ENCODE measurements around the gene AIMP2.
"Not testable (repeated sequence)": the region's sequence is repeated elsewhere in the genome, so short reads cannot be mapped to it uniquely, and the experiment has no call there.

AIMP2 gene

DNA sequence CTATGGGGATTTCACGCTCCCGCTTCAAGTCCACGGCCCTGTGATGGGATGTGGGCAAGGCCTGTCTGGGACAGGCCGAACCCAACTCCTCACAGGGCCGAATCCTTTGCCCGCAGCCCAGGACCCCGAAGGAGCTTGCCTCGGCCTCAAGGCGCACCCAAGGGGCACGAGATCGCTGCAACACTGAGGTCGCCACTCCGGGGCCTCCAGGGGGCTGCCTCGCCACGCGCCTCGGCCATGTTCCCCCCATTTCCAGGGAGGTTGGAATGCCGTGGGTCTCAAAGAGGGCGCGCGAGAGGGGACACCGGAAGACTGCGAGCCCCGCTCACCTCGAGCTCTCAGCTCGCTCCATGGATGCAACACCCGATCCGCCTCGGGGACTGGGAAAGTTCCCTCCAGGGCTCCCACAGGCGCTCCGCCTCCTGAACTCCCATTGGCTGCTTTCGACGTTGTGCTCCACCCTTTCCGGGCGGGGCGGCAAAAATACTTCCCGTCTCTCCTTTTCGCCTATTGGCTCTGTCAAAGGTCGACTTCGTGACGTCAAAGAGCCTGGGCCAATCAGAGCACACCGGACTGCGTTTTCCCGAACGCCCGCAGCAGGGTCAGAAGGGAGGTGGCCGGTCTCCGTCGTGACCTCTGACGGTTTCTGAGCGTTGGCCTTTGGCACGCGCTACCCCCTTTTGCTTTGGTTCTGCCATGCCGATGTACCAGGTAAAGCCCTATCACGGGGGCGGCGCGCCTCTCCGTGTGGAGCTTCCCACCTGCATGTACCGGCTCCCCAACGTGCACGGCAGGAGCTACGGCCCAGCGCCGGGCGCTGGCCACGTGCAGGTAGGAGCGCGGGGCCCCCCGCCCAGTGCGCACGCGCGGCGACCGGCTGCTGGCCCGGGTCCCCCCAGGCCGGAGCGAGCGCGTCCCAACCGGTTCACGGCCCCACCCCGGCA is at the start of gene AIMP2, which contains the start of gene PMS2:
TSS of gene AIMP2 (plus strand) at position 605 of the 944 bp plus-strand sequence. CDS start at position 697, 92 bp downstream.
TSS of gene PMS2 (minus strand) at position 382 of the 944 bp plus-strand sequence. CDS start at position 352, 30 bp downstream.
- DNase-seq = peak; percentile 96

DNA sequence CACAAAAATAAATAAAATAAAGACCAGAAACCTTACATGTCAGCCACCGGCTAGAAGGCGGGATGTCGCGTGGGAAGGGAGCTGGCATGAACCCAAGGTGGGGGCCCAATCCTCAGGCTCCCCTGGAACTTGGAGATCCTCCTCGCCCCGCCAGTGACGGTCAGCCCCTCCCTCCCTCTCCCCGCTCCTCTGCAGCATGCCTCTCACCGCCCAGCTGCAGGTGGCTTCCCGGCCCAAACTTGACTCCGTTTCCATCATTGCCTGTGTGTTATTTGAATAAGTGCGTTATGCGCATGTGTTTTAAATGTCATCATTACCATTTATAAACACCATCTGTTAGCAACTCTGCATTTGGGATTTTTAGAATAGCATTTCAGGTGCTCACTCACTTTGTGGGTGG is 45.9 kb upstream of the AIMP2 start:
- not testable (repeated sequence) for DNase-seq

GRCh38 chr7:5963810-5964209 is 45.3 kb upstream of the AIMP2 start:
- not testable (repeated sequence) for DNase-seq

- not testable (repeated sequence) for DNase-seq
These were observed 38.6 kb upstream of the AIMP2 start, which contains the start of gene RSPH10B for GRCh38 chr7:5970347-5970911. RSPH10B (minus strand) TSS chr7:5970689; CDS start chr7:5967116, 3,573 bp downstream.

GRCh38 chr7:5973580-5973979 is 35.5 kb upstream of the AIMP2 start:
- not testable (repeated sequence) for DNase-seq

GRCh38 chr7:5979680-5980314 is 29.3 kb upstream of the AIMP2 start:
- not testable (repeated sequence) for DNase-seq

GRCh38 chr7:5987061-5987460 is 22.0 kb upstream of the AIMP2 start:
- DNase-seq = not testable (repeated sequence)

DNA sequence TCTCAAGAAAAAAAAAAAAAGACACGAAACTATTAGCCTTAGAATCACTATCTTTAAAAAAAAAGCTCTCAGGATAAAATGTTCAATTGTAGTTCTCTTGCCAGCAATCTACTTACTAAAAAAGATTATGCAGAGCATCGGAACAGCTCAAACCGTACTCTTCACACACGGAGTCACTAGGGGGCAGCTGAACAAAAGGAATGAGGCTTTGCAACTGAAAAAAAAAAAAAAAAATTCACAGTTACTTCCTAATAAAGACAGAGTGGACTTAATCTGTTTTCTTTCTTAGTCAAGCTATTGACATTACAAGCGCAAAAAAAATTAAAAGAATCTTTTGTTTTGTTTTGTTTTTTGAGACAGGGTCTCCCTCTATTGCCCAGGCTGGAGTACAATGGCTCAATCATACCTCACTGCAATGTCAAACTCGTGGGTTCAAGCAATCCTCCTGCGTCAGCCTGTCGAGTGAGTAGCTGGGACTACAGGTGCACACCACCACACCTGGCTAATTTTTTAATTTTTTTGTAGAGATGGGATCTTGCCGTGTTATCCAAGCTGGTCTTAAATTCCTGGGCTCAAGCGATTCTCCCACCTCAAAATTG is 11.8 kb upstream of the AIMP2 start:
- peak; percentile 19 for DNase-seq

DNA sequence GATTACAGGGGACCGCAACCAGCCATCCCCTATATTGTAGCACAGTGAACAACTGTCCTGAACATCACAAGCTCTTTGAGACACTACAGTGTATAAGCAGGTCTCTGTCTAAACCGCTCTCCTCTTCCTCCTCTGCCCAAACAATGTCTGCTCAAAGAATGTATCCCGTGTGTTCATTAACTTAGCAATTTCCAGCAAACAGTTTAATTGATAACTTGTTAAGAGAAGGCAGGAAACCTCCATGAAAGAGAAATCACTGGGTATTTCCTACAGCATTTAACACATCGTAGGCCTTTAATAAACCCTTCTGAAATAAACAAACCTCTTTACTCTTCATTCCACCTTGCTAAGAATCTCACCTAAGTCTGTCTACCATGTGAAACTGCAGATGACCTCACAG is 1.7 kb upstream of the AIMP2 start:
- DNase-seq = no peak

DNA sequence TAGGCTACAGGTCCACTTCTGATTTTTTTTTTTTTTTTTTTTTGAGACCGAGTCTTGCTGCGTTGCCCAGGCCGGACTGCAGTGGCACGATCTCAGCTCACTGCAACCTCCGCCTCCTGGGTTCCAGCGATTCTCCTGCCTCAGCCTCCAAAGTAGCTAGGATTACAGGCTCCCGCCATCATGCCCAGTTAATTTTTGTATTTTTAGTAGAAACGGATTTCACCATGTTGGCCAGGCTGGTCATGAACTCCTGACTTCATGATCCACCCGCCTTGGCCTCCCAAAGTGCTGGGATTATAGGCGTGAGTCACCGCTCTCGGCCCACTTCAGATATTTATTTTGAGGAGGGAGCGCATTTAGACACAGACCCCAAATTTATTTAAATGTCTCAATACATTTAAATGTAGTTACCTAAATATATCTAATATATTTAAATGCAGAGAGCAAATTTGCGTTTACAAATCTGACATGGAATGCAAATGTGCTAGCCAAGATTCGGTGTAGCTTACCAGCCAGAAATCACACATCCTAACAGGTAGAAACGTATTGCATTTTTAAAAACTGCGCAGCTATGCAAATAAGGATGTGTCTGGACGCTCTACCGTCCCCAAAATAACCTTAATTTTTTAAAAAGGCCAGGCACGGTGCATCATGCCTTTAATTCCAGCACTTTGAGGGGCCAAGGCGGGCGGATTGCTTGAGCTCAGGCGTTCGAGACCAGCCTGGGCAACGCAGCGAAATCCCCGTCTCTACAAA is 1.1 kb upstream of the AIMP2 start:
- DNase-seq = not testable (repeated sequence)

DNA sequence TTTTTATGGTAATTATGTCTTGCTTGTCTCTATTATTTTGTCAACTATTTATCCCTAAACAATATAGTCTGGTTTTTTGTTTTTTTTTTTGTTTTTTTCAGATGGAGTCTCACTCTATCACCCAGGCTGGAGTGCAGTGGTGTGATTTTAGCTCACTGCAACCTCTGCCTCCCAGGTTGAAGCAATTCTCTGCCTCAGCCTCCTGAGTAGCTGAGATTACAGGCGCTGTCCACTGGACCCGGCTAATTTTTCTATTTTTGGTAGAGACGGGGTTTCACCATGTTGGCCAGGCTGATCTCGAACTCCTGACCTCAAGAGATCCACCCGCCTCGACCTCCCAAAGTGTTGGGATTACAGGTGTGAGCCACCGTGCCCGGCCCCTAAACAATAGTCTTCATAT is 1.3 kb downstream of the AIMP2 start:
- not testable (repeated sequence) for DNase-seq

GRCh38 chr7:6011541-6011940 is 2.5 kb downstream of the AIMP2 start:
- DNase-seq = no peak

- no peak for DNase-seq
These were observed 3.5 kb downstream of the AIMP2 start for GRCh38 chr7:6012355-6013104.

DNA sequence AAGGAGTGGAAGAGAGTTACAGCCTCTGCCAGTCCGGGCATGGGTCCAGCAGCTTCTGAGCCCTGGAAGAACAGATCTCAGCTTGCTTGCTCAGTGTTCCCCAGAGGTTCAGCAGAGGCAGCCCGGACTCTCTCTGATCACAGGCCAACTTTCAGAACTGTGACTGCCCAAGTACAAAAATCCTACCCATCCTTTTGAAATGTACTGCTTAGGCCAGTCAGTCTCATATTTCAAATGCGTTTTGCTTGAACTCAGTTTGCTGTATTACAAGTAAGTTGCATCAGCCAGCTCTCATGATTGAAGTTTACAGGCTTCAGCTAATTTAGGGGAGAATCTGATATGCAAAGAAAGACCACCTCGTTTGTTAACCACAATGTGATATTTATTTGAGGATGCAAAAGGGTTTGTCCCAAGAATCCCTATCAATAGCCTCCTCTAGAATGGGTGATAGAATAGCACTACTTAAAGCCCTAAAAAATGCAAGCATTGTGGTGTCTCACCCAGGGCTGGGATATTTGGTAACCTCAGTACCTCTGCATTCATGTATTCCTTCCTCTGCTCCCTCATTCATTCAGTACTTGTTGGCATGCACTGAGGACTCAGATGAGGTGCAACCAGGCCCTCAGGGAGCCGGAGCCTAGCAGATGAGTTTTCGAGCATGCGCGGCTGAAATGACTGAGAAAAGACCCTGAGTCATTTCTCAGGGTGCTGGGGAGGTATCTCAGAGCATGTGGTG is 7.0 kb downstream of the AIMP2 start:
- DNase-seq = no peak

GRCh38 chr7:6016653-6016966 is 7.5 kb downstream of the AIMP2 start:
- no peak for DNase-seq

GRCh38 chr7:6020371-6021286 is 11.6 kb downstream of the AIMP2 start:
- DNase-seq = no peak

DNA sequence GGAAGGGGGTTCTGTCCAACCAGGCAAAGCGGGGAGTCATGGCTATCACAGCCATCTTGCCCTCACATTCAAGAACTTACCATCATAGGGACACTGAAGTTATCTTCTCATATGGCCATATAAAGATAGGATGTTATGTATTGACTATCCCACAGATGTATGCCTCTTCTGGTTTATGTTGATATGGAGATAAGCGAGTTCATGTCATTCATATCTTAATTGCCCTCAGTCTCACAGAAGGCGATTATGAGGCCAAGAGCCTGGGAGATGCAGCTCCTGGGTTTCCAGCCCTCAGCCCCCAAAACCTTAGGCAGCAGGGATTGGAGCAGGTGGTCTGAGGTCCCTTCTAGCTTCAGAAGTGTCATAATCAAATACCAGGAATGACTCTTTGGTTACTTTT is 13.6 kb downstream of the AIMP2 start:
- DNase-seq = no peak

DNA sequence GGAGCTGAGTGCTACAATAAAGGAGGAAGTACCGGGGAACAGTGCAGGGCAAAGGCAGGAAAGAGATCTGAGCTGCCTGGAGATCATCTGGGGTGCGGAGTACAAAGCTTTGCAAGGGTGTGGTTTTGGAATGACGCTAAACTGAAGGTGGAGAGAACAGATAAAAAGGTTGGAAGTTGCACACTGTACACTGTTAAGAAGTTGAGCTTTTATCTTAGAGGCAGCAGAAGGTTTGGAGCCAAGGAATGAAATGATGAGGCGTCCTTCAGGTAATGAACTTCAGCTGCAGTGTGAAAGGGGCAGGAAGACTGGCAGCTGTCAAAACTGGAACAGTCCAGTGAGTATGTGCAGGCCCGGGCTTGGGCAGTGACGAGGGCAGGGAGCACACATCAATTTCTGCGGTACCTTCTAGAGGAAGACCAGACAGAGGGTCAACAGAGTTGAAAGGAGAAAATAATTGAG is 14.9 kb downstream of the AIMP2 start:
- DNase-seq = no peak

GRCh38 chr7:6026011-6026819 is 17.1 kb downstream of the AIMP2 start:
- DNase-seq = no peak

Data from NCI-H748 treated with DMSO at 0.1 percent for 48 hours (cell line).